Neural crest cell (in vitro differentiated cells): ENCODE measurements around the gene SLC39A6. TPM values are rescaled to one million over a fixed set of nuclear protein-coding genes. Genes with fewer than 3 reads are reported as not detected.
"Not testable (repeated sequence)": the region's sequence is repeated elsewhere in the genome, so short reads cannot be mapped to it uniquely, and the experiment has no call there.

Experiments used
- DNase-seq: peaks from one replicate; pipeline ENCODE4 v3.0.0; 2021; ENCODE audit warnings: low read depth, mixed read lengths, low spot score
- H3K27ac Mint-ChIP-seq: one replicate; pipeline ENCODE4 v1.8.0; 2021; ENCODE audit warnings: mild to moderate bottlenecking, mixed read lengths; ENCODE audit not compliant: unreplicated experiment
- H3K27me3 Mint-ChIP-seq: 2 replicates; pipeline ENCODE4 v1.8.0; 2021; ENCODE audit warnings: low read depth, mild to moderate bottlenecking, mixed read lengths
- H3K36me3 Mint-ChIP-seq: 2 replicates; pipeline ENCODE4 v1.8.0; 2021; ENCODE audit warnings: low read depth, mild to moderate bottlenecking, mixed read lengths
- H3K4me1 Mint-ChIP-seq: 2 replicates; pipeline ENCODE4 v1.8.0; 2021; ENCODE audit warnings: mixed read lengths
- H3K4me3 Mint-ChIP-seq: one replicate; pipeline ENCODE4 v1.8.0; 2021; ENCODE audit warnings: mild to moderate bottlenecking, mixed read lengths
- H3K9me3 Mint-ChIP-seq: 2 replicates; pipeline ENCODE4 v1.8.0; 2021; ENCODE audit warnings: mixed read lengths
- CTCF ChIP-seq: fragments of 200-600 bp; sonication (generic); conservative IDR thresholded peaks from 2 replicates; pipeline ENCODE4 v1.5.0; 2021; ENCODE audit warnings: antibody characterized with exemption, mild to moderate bottlenecking
- total RNA-seq: library from RNA; stranded (reverse); gene quantifications from 2 replicates; pipeline ENCODE4 v1.2.1, GENCODE V29; 2021

The SLC39A6 gene
- total RNA-seq, 1 donor from 2014 or later, result 101 TPM

GRCh38 chr18:36096955-36097354 lies 32.2 kb downstream of the SLC39A6 start:
- DNase-seq, result no peak
- H3K27me3 Mint-ChIP-seq, result peaks cover 3% of the 10 kb centered on the region
- no peak overlapping the region for H3K4me3 Mint-ChIP-seq
- TF ChIP-seq CTCF, result no peak
- no peaks in the 10 kb centered on the region for H3K36me3 Mint-ChIP-seq
- H3K4me1 Mint-ChIP-seq, result no peaks in the 10 kb centered on the region
- no peaks in the 10 kb centered on the region for H3K9me3 Mint-ChIP-seq
- no peak overlapping the region for H3K27ac Mint-ChIP-seq

GRCh38 chr18:36095936-36096519 lies 33.1 kb downstream of the SLC39A6 start:
- Mint-ChIP-seq H3K4me1 (no peaks in the 10 kb centered on the region), H3K27me3 (peaks cover 3% of the 10 kb centered on the region), H3K27ac (no peak overlapping the region), H3K9me3 (no peaks in the 10 kb centered on the region), H3K36me3 (no peaks in the 10 kb centered on the region), H3K4me3 (no peak overlapping the region)
- DNase-seq, result no peak
- peak; percentile 80 for TF ChIP-seq CTCF

GRCh38 chr18:36094431-36094830 lies 34.7 kb downstream of the SLC39A6 start:
- no peaks in the 10 kb centered on the region for H3K36me3 Mint-ChIP-seq
- no peak overlapping the region for H3K4me3 Mint-ChIP-seq
- no peak for DNase-seq
- no peaks in the 10 kb centered on the region for H3K4me1 Mint-ChIP-seq
- H3K27me3 Mint-ChIP-seq, result peaks cover 3% of the 10 kb centered on the region
- H3K9me3 Mint-ChIP-seq, result no peaks in the 10 kb centered on the region
- no peak for TF ChIP-seq CTCF
- no peak overlapping the region for H3K27ac Mint-ChIP-seq

- not testable (repeated sequence) for H3K36me3 Mint-ChIP-seq, H3K27me3 Mint-ChIP-seq, H3K4me1 Mint-ChIP-seq, H3K27ac Mint-ChIP-seq, H3K9me3 Mint-ChIP-seq, DNase-seq, H3K4me3 Mint-ChIP-seq
Measured at GRCh38 chr18:36092116-36092515, 37.0 kb downstream of the SLC39A6 start.

GRCh38 chr18:36089001-36089400 lies 40.1 kb downstream of the SLC39A6 start:
- no peak for TF ChIP-seq CTCF
- Mint-ChIP-seq H3K27ac (no peak overlapping the region), H3K4me3 (no peak overlapping the region), H3K4me1 (no peaks in the 10 kb centered on the region), H3K9me3 (no peaks in the 10 kb centered on the region), H3K36me3 (no peaks in the 10 kb centered on the region), H3K27me3 (peaks cover 3% of the 10 kb centered on the region)
- DNase-seq, result no peak

- no peaks in the 10 kb centered on the region for H3K9me3 Mint-ChIP-seq
- H3K4me3 Mint-ChIP-seq, result no peak overlapping the region
- no peak for TF ChIP-seq CTCF
- H3K27me3 Mint-ChIP-seq, result peaks cover under 1% of the 10 kb centered on the region
- peaks cover 2% of the 10 kb centered on the region for H3K36me3 Mint-ChIP-seq
- no peaks in the 10 kb centered on the region for H3K4me1 Mint-ChIP-seq
- no peak for DNase-seq
- no peak overlapping the region for H3K27ac Mint-ChIP-seq
Measured at GRCh38 chr18:36088256-36088655, 40.9 kb downstream of the SLC39A6 start.
